HG02763 (cell line): ENCODE data around the gene BAIAP2L1.

Experiments used
- ATAC-seq: cut with Tn5 transposase; IDR thresholded peaks from one replicate; pipeline ENCODE4 v1.9.1; 2021; ENCODE audit warnings: mild to moderate bottlenecking, moderate library complexity; ENCODE audit not compliant: unreplicated experiment

Gene BAIAP2L1

DNA sequence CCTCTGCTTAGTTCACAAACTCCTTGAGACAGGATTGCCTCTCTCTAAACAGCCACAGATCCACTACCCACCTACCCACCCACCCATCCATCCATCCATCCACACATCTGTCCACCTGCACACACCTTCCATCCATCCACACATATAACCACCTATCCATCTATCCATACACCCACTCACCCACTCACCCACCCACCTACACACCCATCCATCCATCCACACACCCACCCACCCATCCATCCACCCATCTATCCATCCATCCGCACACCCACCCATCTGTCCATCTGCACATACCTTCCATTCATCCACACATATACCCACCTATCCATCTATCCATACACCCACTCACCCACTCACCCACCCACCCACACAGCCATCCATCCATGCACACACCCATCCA lies 158.5 kb downstream of the BAIAP2L1 start:
- ATAC-seq = no peak

- no peak for ATAC-seq
Measured at GRCh38 chr7:98241674-98242241, 159.1 kb downstream of the BAIAP2L1 start.
